NCI-H2107 (cell line): ENCODE measurements around the gene ARAF.

ENCODE experiments used
- DNase-seq: peaks from one replicate; lab custom pipeline; 2025; lab: John Stamatoyannopoulos, UW

The ARAF gene

GRCh38 chrX:47564438-47565085, 3.6 kb downstream of the ARAF start:
- no peak for DNase-seq

- DNase-seq: no peak
Measured at GRCh38 chrX:47566841-47567240, 5.8 kb downstream of the ARAF start.

DNA sequence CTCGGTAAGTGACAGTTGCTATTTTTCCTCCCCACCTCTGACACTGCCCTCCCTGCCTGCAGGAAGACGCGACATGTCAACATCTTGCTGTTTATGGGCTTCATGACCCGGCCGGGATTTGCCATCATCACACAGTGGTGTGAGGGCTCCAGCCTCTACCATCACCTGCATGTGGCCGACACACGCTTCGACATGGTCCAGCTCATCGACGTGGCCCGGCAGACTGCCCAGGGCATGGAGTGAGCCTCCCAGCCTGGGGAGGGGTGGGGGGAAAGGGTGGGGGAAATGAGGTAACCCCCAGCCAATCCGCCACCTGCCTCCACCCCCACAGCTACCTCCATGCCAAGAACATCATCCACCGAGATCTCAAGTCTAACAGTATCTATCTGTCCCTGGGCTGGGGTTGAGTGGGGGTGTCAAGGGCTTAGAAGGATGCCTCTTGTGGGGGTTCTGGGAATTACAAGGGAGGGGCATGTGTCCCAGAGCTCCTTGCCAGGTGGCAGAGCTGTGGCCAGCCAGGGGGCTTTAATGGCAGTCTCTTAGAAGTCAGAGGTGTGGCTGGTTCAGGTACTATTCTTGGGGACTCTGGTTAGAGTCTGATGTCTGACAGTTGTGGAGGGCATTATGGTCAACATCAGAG, 7.8 kb downstream of the ARAF start:
- no peak for DNase-seq

GRCh38 chrX:47570794-47571193, 9.8 kb downstream of the ARAF start:
- DNase-seq: no peak

DNA sequence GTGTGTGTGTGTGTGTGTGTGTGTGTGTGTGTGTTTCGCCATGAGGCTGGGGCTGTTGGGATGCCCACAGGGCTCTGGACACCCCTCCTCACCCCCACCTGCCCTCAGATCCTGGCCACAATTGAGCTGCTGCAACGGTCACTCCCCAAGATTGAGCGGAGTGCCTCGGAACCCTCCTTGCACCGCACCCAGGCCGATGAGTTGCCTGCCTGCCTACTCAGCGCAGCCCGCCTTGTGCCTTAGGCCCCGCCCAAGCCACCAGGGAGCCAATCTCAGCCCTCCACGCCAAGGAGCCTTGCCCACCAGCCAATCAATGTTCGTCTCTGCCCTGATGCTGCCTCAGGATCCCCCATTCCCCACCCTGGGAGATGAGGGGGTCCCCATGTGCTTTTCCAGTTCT, 10.2 kb downstream of the ARAF start:
- DNase-seq: no peak

GRCh38 chrX:47571896-47572295, 10.9 kb downstream of the ARAF start:
- no peak for DNase-seq

DNA sequence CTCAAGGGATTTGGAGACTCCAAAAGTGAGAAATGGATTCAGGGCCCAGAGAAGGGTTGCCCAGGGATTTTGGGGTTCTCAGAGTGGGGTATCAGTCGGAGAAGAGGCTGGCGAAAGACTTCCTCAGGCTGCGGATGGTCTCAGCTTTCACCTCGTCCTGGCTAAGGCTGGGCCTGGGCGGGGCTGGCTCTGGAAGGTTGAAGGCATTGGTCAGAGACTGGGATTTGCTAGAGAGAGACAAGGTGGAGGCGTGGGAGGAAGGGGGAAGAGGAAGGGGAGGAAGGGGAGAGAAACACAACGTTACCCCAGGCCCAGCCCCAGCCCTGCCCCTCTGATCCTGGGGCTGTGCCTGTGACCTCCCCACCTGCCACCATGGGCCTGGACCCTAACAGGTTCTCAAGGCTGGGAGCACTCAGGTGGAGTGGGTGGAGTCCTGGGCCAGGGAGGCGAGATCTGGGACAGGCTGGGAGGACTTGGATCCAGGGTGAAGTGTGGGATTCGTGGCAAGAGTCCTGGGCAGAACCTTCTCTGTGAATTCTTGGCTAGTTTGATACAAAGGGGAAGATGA, 11.9 kb downstream of the ARAF start:
- no peak for DNase-seq

GRCh38 chrX:47573341-47574075, 12.5 kb downstream of the ARAF start:
- DNase-seq: no peak

DNA sequence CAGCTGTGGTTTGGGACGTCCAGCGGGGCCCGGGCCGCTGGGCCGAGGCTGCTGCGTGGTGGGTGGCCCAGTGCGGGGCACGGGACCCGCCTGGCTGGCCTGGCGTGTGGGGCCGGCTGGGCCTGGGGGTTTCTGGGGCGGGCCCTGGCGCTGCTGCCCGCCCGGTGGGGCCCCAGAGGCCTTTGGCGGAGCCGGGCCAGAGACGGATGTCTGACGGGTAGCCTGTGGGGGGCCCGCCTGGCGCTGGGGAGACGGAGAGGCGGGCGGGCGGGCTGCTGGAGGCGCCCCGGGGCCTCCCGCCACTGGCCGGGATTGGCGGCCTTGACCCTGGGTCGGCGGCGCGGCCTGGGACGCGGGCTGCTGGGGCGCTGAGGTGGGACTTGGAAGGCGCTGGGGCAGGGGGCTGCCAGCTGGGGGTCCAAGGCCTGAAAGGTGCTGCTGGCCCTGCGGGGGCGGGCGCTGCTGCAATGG, 13.1 kb downstream of the ARAF start:
- DNase-seq: no peak

GRCh38 chrX:47574547-47575301, 13.7 kb downstream of the ARAF start:
- DNase-seq: no peak

DNA sequence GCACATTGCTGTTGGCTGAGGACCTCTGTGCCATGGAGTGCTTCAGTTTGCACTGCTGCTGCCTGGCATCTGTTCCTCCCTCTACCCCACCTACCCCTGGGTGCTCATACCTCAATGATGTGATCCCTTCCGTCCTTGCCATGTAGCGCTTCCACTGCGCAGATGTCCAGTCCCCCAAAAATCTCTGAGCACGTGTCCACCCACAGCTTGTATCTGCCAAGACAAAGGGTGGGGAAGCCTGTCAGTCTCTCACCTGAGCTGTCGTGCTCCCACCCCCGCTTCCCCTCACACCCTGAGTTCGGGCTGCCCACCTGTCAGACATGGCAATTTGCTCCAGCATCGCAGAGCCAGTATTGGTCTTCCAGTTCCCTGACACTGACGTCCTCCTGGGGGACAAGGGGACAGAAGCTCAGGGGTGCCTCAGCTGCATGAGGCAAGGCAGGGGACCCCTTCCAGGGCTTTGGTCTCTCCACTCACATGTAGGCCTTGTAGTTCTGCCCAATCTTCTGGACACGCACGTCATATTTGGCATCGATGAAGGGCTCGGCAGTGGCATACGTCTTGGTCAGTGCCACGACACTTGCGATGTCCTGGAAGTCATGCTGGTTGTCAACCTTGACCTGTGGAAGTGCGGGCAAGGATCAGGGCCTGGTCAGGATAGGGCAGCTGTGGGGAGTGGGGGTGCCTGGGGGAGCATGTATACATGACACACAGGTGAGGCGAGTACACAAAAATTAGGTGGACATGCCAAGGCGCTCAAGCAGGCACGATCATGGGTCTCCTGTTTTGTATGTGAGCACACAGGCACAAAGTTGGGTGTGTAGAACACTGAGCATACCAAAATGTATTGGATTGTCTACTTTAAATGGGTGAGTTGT, 15.3 kb downstream of the ARAF start:
- no peak for DNase-seq

- no peak for DNase-seq
Measured at GRCh38 chrX:47577424-47577823, 16.4 kb downstream of the ARAF start.

GRCh38 chrX:47577901-47578300, 16.9 kb downstream of the ARAF start:
- no peak for DNase-seq

- DNase-seq: no peak
Measured at GRCh38 chrX:47578692-47579091, 17.7 kb downstream of the ARAF start.

GRCh38 chrX:47579537-47579936, 18.5 kb downstream of the ARAF start:
- DNase-seq: no peak

DNA sequence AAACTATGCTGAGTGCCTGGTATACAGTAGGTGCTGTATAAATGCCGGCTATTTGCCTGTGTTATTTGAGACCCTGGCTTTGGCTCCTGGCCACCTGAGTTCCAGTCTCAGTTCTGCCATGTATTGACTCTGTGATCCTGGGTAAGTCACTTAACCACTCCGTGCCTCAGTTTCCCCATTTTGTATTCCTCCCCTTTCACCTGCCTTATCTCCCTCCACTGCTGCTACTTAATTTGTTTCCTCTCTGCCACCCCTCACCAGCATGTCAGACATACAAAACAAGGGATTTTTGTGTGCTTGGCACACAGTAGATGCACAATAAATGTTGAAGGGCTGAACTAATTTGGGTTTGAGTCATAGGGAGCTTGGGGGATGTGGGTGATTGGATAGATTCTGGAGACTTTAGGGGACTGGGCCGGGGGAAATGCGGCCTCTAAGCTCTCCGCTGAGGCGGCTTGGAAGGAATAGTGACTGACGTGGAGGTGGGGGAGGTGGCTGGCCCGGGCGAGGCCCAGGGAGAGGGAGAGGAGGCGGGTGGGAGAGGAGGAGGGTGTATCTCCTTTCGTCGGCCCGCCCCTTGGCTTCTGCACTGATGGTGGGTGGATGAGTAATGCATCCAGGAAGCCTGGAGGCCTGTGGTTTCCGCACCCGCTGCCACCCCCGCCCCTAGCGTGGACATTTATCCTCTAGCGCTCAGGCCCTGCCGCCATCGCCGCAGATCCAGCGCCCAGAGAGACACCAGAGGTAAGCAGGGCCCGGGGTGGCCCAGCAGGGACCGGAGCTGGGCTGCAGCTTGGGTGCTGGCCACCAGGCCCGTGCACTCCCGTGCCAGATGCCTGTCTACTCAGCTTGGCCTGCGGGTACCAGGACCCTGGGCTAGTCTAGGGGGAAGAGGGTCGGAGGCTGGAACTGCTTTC, 21.0 kb downstream of the ARAF start, which contains the start of gene TIMP1:
TIMP1 (plus strand) TSS at position 706 of the 917 bp plus-strand sequence. CDS start 980 bp downstream, outside the sequence.
- DNase-seq: peak; percentile 62

GRCh38 chrX:47583240-47583861, 22.3 kb downstream of the ARAF start:
- no peak for DNase-seq

DNA sequence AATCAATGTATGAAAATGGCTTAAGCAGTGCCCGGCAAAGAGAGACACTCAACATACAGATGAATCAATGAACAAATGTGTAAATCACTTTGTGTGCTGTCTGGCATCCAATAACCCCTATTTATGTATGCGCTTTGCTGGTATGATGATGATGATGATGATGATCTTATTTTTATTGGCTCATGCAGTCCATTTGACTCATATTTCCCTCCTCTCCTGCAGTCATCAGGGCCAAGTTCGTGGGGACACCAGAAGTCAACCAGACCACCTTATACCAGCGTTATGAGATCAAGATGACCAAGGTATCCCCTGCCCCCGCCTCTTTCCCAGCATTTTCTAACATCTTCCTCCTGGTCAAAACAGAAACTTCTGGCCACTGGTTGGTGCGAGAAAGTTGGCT, 23.7 kb downstream of the ARAF start:
- no peak for DNase-seq

- no peak for DNase-seq
Measured at GRCh38 chrX:47585273-47585672, 24.3 kb downstream of the ARAF start.
